Epithelial cell of proximal tubule (primary cell): ENCODE results near the gene MAP2K7. TPM values are rescaled to one million over a fixed set of nuclear protein-coding genes. Genes with fewer than 3 reads are reported as not detected.

Experiments
- DNase-seq: peaks from one replicate; pipeline ENCODE4 v3.0.0-alpha.2; 2011; ENCODE audit warnings: low read depth
- H3K4me3 ChIP-seq: 2 replicates; pipeline ENCODE4 v1.5.1; 2011; ENCODE audit warnings: low read depth, mild to moderate bottlenecking, low read length
- CTCF ChIP-seq: conservative IDR thresholded peaks from 2 replicates; pipeline ENCODE4 v1.5.1; 2012; ENCODE audit warnings: low read depth, mild to moderate bottlenecking, low read length
- total RNA-seq: library from RNA; depleted of rRNA; stranded (reverse); fragments of >200 nt; gene quantifications from 2 replicates; pipeline ENCODE4 v1.2.3, GENCODE V29; 2015

The MAP2K7 gene
- total RNA-seq, 1 donor from 2014 or later: 7.6 TPM

GRCh38 chr19:7931221-7932061 lies 27.8 kb downstream of the MAP2K7 start:
- no peak for TF ChIP-seq CTCF
- H3K4me3 ChIP-seq: no peak overlapping the region
- DNase-seq: no peak

DNA sequence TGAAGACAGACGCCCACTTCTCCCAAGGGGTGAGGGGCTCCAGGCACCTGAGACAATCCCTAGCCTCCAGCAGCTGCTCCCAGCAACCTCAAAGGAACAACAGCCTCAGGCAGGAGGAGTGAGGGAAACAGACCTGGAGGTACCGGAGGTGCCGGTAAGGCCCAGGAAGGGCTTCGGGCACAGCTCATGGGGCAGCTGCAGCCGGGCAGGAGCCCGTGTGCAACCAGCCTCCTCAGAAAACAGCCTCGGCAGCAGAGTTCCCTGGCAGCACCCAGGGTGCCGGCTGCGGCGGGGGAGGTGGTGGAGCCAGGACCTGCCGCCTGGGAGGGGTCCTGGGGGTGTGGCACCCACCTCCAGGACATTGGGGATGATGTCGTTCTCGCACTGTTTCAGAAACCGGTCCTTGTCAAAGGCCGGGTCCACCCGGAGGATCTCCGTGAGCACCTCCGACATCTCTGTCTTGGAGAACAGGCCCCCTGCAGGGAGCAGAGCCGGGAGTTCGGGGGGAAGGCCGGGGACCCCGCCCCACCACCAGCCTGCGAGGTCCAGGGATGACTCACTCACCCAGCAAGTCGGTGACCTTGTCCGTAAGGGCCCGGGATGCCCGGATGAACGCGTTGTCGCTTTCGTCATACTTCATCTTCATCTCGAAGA lies 28.7 kb downstream of the MAP2K7 start:
- H3K4me3 ChIP-seq: no peak overlapping the region
- TF ChIP-seq CTCF: no peak
- DNase-seq: no peak

DNA sequence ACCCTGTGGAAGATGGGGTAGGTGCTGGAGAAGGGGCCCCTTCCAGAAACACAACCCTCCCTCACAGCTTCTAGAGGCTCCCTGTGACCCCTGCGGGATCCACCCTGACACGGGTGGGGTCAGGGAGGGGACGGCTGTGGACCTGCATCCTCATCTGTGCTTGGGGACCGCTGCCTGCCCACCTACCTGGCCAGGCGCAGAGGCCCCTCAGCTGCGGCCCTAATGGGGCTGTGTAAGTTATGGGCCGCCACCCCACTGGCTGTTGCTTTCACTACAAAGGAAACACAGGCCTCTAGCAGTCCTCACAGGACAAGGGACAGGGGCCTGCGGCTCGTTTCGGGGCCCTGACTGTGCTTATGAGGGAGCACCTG lies 29.2 kb downstream of the MAP2K7 start:
- no peak for TF ChIP-seq CTCF
- H3K4me3 ChIP-seq: no peak overlapping the region
- no peak for DNase-seq

GRCh38 chr19:7933411-7933810 lies 29.7 kb downstream of the MAP2K7 start:
- no peak overlapping the region for H3K4me3 ChIP-seq
- peak; percentile 46 for TF ChIP-seq CTCF
- DNase-seq: no peak

- DNase-seq: no peak
- TF ChIP-seq CTCF: no peak
- H3K4me3 ChIP-seq: no peak overlapping the region
Measured at GRCh38 chr19:7933828-7934725, 30.4 kb downstream of the MAP2K7 start.

DNA sequence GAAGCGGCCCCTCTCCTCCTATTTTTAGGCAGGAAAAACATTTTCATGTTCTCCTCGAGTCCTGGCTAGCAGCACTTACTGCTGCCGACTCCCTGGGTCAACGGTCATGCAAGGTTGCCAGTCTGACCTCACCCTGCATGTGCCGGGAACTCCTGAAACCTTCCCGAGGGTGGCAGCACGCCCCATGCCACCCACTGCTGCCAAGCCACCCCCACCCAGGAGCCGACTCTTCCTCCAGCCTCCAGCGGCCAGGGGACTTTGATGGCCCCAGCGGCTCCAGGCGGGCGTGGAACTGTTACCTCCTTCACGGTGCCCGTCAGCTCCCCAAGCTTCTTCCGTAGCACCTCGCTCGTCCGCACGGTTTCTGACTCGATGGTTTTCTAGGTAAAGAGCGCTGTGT lies 31.1 kb downstream of the MAP2K7 start:
- no peak for DNase-seq
- no peak overlapping the region for H3K4me3 ChIP-seq
- no peak for TF ChIP-seq CTCF
